ENCODE data around the gene TASOR2.

The TASOR2 gene

GRCh38 chr10:5683065-5683464 lies 1.6 kb upstream of the TASOR2 start:
- Histone ChIP-seq H3K9ac (ENCODE audit: low read length) (no peak overlapping the region), H3K9me3 (ENCODE audit: insufficient read depth, low read length) (no peaks in the 10 kb centered on the region), H3K27me3 (ENCODE audit: low read depth, low read length) (no peaks in the 10 kb centered on the region), H4K20me1 (ENCODE audit: insufficient read depth, low read length) (peaks cover 13% of the 10 kb centered on the region), H3K27ac (ENCODE audit: low read length) (no peak overlapping the region), H3K79me2 (ENCODE audit: low read length) (peaks cover 34% of the 10 kb centered on the region), H3K4me1 (ENCODE audit: low read length) (peaks cover 11% of the 10 kb centered on the region), H2AFZ (ENCODE audit: low read depth, low read length) (no peak overlapping the region), H3K4me3 (ENCODE audit: low read length) (no peak overlapping the region), H3K4me2 (ENCODE audit: low read length) (no peak overlapping the region), H3K36me3 (replicated peaks; ENCODE audit: low read depth, low read length) (no peaks in the 10 kb centered on the region)
- TF ChIP-seq EZH2phosphoT487 (IDR thresholded peaks at IDR 0.05; ENCODE audit: low read depth) (no peak), CTCF (IDR thresholded peaks at IDR 0.05; ENCODE audit: low read depth, low read length) (no peak)

GRCh38 chr10:5684971-5685763 lies 529 bp downstream of the TASOR2 start:
- H2AFZ ChIP-seq (ENCODE audit: low read depth, low read length): no peak overlapping the region
- no peaks in the 10 kb centered on the region for H3K9me3 ChIP-seq (ENCODE audit: insufficient read depth, low read length)
- H3K36me3 ChIP-seq (replicated peaks; ENCODE audit: low read depth, low read length): no peaks in the 10 kb centered on the region
- peak overlapping the region; percentile 82 for H3K9ac ChIP-seq (ENCODE audit: low read length)
- peaks cover 11% of the 10 kb centered on the region for H3K4me1 ChIP-seq (ENCODE audit: low read length)
- peak overlapping the region; percentile 92 for H3K4me2 ChIP-seq (ENCODE audit: low read length)
- peaks cover 14% of the 10 kb centered on the region for H4K20me1 ChIP-seq (ENCODE audit: insufficient read depth, low read length)
- TF ChIP-seq EZH2phosphoT487 (IDR thresholded peaks at IDR 0.05; ENCODE audit: low read depth): no peak
- TF ChIP-seq CTCF (IDR thresholded peaks at IDR 0.05; ENCODE audit: low read depth, low read length): peak; percentile 31
- H3K4me3 ChIP-seq (ENCODE audit: low read length): peak overlapping the region; percentile 91
- H3K79me2 ChIP-seq (ENCODE audit: low read length): peaks cover 55% of the 10 kb centered on the region
- H3K27ac ChIP-seq (ENCODE audit: low read length): peak overlapping the region; percentile 76
- H3K27me3 ChIP-seq (ENCODE audit: low read depth, low read length): no peaks in the 10 kb centered on the region

GRCh38 chr10:5685764-5686240 lies 1.2 kb downstream of the TASOR2 start:
- Histone ChIP-seq H4K20me1 (ENCODE audit: insufficient read depth, low read length) (peaks cover 14% of the 10 kb centered on the region), H3K4me3 (ENCODE audit: low read length) (peak overlapping the region; percentile 91), H3K27ac (ENCODE audit: low read length) (peak overlapping the region; percentile 76), H3K9me3 (ENCODE audit: insufficient read depth, low read length) (no peaks in the 10 kb centered on the region), H3K9ac (ENCODE audit: low read length) (peak overlapping the region; percentile 82), H3K79me2 (ENCODE audit: low read length) (peaks cover 61% of the 10 kb centered on the region), H3K36me3 (replicated peaks; ENCODE audit: low read depth, low read length) (no peaks in the 10 kb centered on the region), H3K4me2 (ENCODE audit: low read length) (peak overlapping the region; percentile 92), H3K4me1 (ENCODE audit: low read length) (peaks cover 11% of the 10 kb centered on the region), H2AFZ (ENCODE audit: low read depth, low read length) (no peak overlapping the region), H3K27me3 (ENCODE audit: low read depth, low read length) (no peaks in the 10 kb centered on the region)
- TF ChIP-seq CTCF (IDR thresholded peaks at IDR 0.05; ENCODE audit: low read depth, low read length) (no peak; the same call in 1 of the 2 replicates), EZH2phosphoT487 (IDR thresholded peaks at IDR 0.05; ENCODE audit: low read depth) (no peak)

- Histone ChIP-seq H3K27ac (ENCODE audit: low read length) (no peak overlapping the region), H3K9ac (ENCODE audit: low read length) (no peak overlapping the region), H3K4me1 (ENCODE audit: low read length) (peaks cover 25% of the 10 kb centered on the region), H3K9me3 (ENCODE audit: insufficient read depth, low read length) (no peaks in the 10 kb centered on the region), H2AFZ (ENCODE audit: low read depth, low read length) (no peak overlapping the region), H3K36me3 (replicated peaks; ENCODE audit: low read depth, low read length) (no peaks in the 10 kb centered on the region), H4K20me1 (ENCODE audit: insufficient read depth, low read length) (peaks cover 28% of the 10 kb centered on the region), H3K4me3 (ENCODE audit: low read length) (no peak overlapping the region), H3K79me2 (ENCODE audit: low read length) (peaks cover 89% of the 10 kb centered on the region), H3K4me2 (ENCODE audit: low read length) (no peak overlapping the region), H3K27me3 (ENCODE audit: low read depth, low read length) (no peaks in the 10 kb centered on the region)
- no peak for TF ChIP-seq CTCF (IDR thresholded peaks at IDR 0.05; ENCODE audit: low read depth, low read length)
- no peak for TF ChIP-seq EZH2phosphoT487 (IDR thresholded peaks at IDR 0.05; ENCODE audit: low read depth)
These were observed 3.9 kb downstream of the TASOR2 start for GRCh38 chr10:5688587-5688986.
